ENCODE data around the gene CTSF. TPM values are rescaled to one million over a fixed set of nuclear protein-coding genes. Genes with fewer than 3 reads are reported as not detected.

CTSF gene
- total RNA-seq, 1 experiment from 2014 or later = 3.7 TPM

- Histone ChIP-seq H3K4me3 (ENCODE audit: low read depth, low read length, poor library complexity, severe bottlenecking) (no peak overlapping the region), H3K4me1 (ENCODE audit: insufficient read depth, low read length, poor library complexity, severe bottlenecking) (peaks cover 4% of the 10 kb centered on the region), H3K27ac (ENCODE audit: low read depth, low read length, poor library complexity, severe bottlenecking) (no peak overlapping the region), H3K36me3 (ENCODE audit: insufficient read depth, low read length, poor library complexity, severe bottlenecking) (no peaks in the 10 kb centered on the region), H3K9me3 (ENCODE audit: low read depth, low read length, poor library complexity, severe bottlenecking) (no peaks in the 10 kb centered on the region), H3K27me3 (replicated peaks; ENCODE audit: insufficient read depth, low read depth, low read length, poor library complexity) (no peaks in the 10 kb centered on the region)
- intact Hi-C loops (cut with micrococcal nuclease; ENCODE audit: unreplicated experiment) = no loop called here
- no TSS peak for BruUV-seq (replicated peaks)
- DNase-seq (ENCODE audit: low spot score) = no peak
- CTCF ChIA-PET = no interaction called here
- POLR2A ChIA-PET (ENCODE audit: low non-redundant PET) = no interaction called here
- no peak for TF ChIP-seq EZH2 (IDR thresholded peaks at IDR 0.05; ENCODE audit: borderline replicate concordance, low read depth, low read length, poor library complexity, severe bottlenecking)
Observed at GRCh38 chr11:66547662-66548009, 20.8 kb downstream of the CTSF start.

GRCh38 chr11:66546966-66547661 lies 21.3 kb downstream of the CTSF start:
- Histone ChIP-seq H3K4me1 (ENCODE audit: insufficient read depth, low read length, poor library complexity, severe bottlenecking) (peaks cover 4% of the 10 kb centered on the region), H3K9me3 (ENCODE audit: low read depth, low read length, poor library complexity, severe bottlenecking) (no peaks in the 10 kb centered on the region), H3K36me3 (ENCODE audit: insufficient read depth, low read length, poor library complexity, severe bottlenecking) (no peaks in the 10 kb centered on the region), H3K27ac (ENCODE audit: low read depth, low read length, poor library complexity, severe bottlenecking) (no peak overlapping the region), H3K27me3 (replicated peaks; ENCODE audit: insufficient read depth, low read depth, low read length, poor library complexity) (no peaks in the 10 kb centered on the region), H3K4me3 (ENCODE audit: low read depth, low read length, poor library complexity, severe bottlenecking) (no peak overlapping the region)
- BruUV-seq (replicated peaks) = no TSS peak
- TF ChIP-seq EZH2 (IDR thresholded peaks at IDR 0.05; ENCODE audit: borderline replicate concordance, low read depth, low read length, poor library complexity, severe bottlenecking) (no peak), CTCF (conservative IDR thresholded peaks at IDR 0.05; ENCODE audit: low read depth, low read length) (no peak)
- DNase-seq (ENCODE audit: low spot score) = no peak
- POLR2A ChIA-PET (ENCODE audit: low non-redundant PET) = no interaction called here
- intact Hi-C loops (cut with micrococcal nuclease; ENCODE audit: unreplicated experiment) = no loop called here
- CTCF ChIA-PET = no interaction called here

- no peak for TF ChIP-seq CTCF (conservative IDR thresholded peaks at IDR 0.05; ENCODE audit: low read depth, low read length)
- no peak for TF ChIP-seq EZH2 (IDR thresholded peaks at IDR 0.05; ENCODE audit: borderline replicate concordance, low read depth, low read length, poor library complexity, severe bottlenecking)
- intact Hi-C loops (cut with micrococcal nuclease; ENCODE audit: unreplicated experiment) = no loop called here
- peak within 1 kb of the TSS; percentile 57 for H3K27ac ChIP-seq (ENCODE audit: low read depth, low read length, poor library complexity, severe bottlenecking)
- no peaks in the 10 kb centered on the region for H3K27me3 ChIP-seq (replicated peaks; ENCODE audit: insufficient read depth, low read depth, low read length, poor library complexity)
- BruUV-seq (replicated peaks) = no TSS peak
- no peaks in the 10 kb centered on the region for H3K36me3 ChIP-seq (ENCODE audit: insufficient read depth, low read length, poor library complexity, severe bottlenecking)
- POLR2A ChIA-PET (ENCODE audit: low non-redundant PET) = no interaction called here
- peak; percentile 38 for DNase-seq (ENCODE audit: low spot score)
- CTCF ChIA-PET = interaction anchor here (1.1 kb wide), 1 partner anchor 132 kb away, joined by 3 read pairs; no protein-coding TSS in a partner anchor
- peaks cover 4% of the 10 kb centered on the region for H3K4me1 ChIP-seq (ENCODE audit: insufficient read depth, low read length, poor library complexity, severe bottlenecking)
- peak within 1 kb of the TSS; percentile 75 for H3K4me3 ChIP-seq (ENCODE audit: low read depth, low read length, poor library complexity, severe bottlenecking)
- no peaks in the 10 kb centered on the region for H3K9me3 ChIP-seq (ENCODE audit: low read depth, low read length, poor library complexity, severe bottlenecking)
Observed at GRCh38 chr11:66546368-66546965, 21.9 kb downstream of the CTSF start, which contains the start of gene ACTN3. ACTN3 (plus strand) TSS chr11:66546903; CDS start chr11:66546938, 35 bp downstream.
